GM12892 (cell line): ENCODE measurements around the gene CDKN2AIP.
"Not testable (repeated sequence)": the region's sequence is repeated elsewhere in the genome, so short reads cannot be mapped to it uniquely, and the experiment has no call there.

ENCODE experiments used
- DNase-seq: peaks from one replicate; pipeline ENCODE4 v3.0.0; 2011; ENCODE audit not compliant: insufficient read length
- FAIRE-seq: peaks from 2 replicates; lab custom pipeline; 2011; peaks lifted over from hg19 to GRCh38; lab: Jason Lieb, UNC
- POLR2A ChIP-seq: IDR thresholded peaks from 2 replicates; pipeline ENCODE4 v1.6.1; 2011; ENCODE audit warnings: low read depth, low read length, control low read depth
- POLR2AphosphoS5 ChIP-seq: IDR thresholded peaks from 2 replicates; pipeline ENCODE4 v1.6.1; 2011; ENCODE audit warnings: low read depth, low read length, control low read depth
- TAF1 ChIP-seq: IDR thresholded peaks from 2 replicates; pipeline ENCODE4 v1.6.1; 2011; ENCODE audit warnings: low read depth, mild to moderate bottlenecking, control low read depth, low read length, borderline replicate concordance

Gene CDKN2AIP

DNA sequence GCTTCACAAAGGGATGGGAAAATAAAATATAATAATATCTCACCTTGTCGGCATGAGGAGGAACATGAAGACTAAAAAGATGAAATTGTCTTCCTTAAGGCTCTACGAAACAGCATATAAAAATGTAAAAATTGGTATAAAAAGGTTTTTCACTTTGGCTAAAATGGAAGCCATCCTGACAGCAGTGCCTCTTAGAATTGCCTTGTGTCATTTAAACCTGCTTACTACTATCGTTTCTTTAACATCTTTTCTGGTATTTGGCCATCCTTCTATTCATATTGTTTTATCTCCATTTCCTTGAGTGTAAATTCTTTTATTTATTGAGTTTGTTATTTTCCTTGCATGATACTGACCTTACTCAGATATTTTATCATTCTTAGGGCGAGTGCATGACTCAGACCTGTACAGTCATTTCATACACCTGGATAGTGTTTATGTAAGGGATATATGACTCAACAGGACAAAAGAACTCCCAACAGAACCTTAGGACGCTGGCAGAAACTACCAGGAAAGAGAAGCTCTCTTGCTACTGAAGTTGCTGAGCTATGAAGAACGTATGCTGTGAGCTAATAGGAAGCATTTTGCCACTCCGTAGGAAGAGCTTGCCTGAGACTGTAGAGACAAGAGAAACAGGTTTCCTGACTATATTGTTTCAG, 5.8 kb upstream of the CDKN2AIP start:
- FAIRE-seq (no peak), DNase-seq (no peak)
- TF ChIP-seq POLR2A (no peak), TAF1 (no peak), POLR2AphosphoS5 (no peak)

- DNase-seq (no peak), FAIRE-seq (no peak)
- TF ChIP-seq POLR2A (no peak), POLR2AphosphoS5 (no peak), TAF1 (no peak)
These were observed 3.2 kb upstream of the CDKN2AIP start for GRCh38 chr4:183441276-183441675.

DNA sequence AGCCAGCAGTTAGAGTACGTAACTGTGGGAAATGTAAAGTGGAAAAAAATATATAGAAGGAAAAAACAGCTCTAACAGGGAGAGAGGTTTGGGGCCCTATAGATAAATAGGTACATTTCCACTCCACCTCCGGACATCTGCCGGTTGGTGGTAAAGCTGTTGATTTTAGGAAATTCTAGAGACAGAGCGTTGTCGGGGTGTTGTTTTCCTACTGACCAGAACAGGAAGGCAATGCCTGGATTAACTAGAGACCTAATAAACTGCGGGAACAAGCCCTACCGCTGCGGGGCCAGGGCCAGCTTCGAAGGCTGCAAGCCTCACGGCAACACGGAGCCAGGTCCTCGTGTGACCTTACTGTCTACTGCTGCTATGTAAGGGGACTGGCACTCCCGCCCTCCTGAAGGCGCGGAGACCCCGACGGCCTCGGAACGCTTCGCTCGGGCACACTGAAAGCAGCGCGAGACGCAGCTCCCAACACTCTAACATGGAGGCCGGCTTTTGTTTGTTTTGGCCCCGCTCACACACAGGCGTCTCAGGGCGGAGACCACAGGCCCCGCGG, 702 bp upstream of the CDKN2AIP start:
- FAIRE-seq = peak; percentile 33

DNA sequence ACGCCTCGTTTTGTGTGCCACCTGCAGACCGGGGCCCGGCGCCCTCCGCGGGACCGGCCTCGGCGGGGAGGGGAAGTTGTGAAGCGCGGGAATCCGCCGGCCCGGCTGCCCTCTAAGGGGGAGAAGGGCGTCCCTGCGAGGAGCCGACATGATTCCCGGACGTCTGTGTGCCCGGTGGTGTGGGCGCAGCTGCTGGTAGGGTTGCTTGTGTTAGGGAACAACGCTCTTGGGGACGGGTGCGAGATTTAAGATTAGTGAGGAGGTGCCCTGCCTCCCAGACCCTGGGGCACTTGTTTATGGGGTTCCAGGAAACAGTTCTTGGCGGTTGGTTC, 627 bp downstream of the CDKN2AIP start:
- DNase-seq = no peak
- FAIRE-seq = no peak
- TF ChIP-seq POLR2A (no peak), TAF1 (no peak), POLR2AphosphoS5 (no peak)

More for the DNA sequence above, 702 bp upstream of the CDKN2AIP start:
- no peak for TF ChIP-seq TAF1
- no peak for TF ChIP-seq POLR2A
- no peak; the same call in 1 of the 2 replicates for TF ChIP-seq POLR2AphosphoS5
- DNase-seq = no peak

GRCh38 chr4:183447646-183448045, 3.2 kb downstream of the CDKN2AIP start:
- no peak for FAIRE-seq
- TF ChIP-seq POLR2AphosphoS5 = no peak
- no peak for TF ChIP-seq TAF1
- no peak for TF ChIP-seq POLR2A
- no peak for DNase-seq

DNA sequence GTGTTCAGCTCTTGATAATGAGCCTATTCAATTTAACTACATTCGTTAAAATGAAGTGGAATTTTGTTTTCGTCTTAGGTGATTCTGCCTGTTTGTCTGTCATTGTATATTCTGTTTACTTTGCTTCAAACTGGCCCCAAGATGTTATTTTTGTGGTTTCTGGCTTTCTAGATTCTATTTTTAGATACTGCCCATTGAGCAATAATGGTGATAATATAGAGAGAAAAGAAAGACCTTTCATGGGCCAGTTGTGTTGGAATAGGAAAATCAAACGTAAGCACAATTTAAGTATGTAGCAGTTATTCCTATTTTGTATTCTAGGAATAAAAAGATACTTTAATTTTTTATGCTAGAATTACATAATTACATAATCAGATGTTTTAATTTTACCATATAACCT, 4.0 kb downstream of the CDKN2AIP start:
- no peak for FAIRE-seq
- DNase-seq = no peak

DNA sequence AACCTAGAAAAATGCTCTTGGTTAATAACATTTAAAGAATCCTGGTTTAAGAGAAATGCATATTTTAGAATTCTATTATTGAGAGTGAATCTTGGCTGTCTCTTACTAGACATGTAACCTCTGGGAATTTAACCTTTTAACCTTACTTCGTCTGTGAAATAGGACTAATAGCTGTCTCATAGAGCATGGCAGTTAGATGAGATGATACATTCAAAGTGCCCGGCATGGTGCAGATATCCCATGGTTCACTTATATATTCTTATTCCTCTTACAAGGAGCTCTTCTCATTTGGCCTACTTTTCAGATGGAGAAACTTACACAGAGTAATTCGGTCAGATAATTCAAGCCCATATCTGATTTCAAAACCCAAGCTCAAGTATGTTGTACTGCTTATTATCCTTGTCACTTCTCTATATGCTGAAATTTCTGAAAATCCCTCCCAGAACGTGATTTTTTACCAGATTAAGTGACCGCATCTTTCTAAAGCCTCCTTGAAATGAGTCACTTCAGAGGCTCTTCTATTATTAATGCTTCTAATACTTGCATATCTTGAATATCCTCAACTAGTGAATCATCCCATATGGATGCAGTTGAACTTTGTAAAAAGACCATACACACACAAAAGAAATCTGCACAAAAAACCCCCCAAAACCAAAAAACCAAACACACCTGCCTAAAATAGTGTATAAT, 4.9 kb downstream of the CDKN2AIP start:
- TF ChIP-seq POLR2AphosphoS5 = no peak
- TF ChIP-seq POLR2A = no peak
- no peak for DNase-seq
- no peak for FAIRE-seq

More for the DNA sequence above, 4.0 kb downstream of the CDKN2AIP start:
- TF ChIP-seq POLR2A (no peak), TAF1 (no peak), POLR2AphosphoS5 (no peak)

GRCh38 chr4:183450108-183450507, 5.7 kb downstream of the CDKN2AIP start:
- no peak for TF ChIP-seq TAF1
- DNase-seq = no peak
- FAIRE-seq = no peak

DNA sequence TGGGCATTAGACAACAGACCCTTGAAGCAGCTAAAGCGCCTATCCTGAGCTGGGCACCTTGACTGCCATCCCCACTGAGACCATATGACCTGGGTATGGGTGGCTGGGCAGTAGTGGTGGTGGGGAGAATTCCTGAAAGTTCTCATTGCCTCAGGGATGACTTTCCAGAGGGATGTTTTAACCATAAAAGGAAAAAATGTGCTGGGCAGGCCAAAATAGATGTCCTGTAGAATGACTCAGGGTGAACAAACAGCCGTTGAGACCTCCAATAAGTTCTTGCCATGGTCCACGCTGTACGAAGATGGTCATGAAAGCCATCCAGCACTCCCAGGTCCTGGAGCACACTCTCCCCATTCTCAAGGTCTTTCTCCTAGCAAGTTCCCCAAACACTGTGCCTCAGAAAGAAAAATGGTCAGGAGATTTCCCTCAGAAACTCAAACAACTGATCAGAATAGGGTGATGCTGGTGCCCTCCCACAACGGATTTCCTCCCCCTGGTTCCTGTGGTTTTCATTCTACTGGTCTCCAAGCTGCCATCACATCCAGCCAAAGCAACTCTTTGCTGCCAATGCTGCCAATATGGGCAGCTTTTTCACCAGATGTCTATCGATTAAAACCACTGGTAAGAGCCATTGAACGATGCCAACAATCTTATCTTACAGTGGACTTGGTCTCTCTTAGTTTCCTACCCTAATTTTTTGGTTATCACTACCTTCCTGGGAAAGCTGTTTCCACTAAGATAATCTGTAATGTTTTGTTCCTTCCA, 11.2 kb downstream of the CDKN2AIP start:
- TF ChIP-seq TAF1 (no peak), POLR2AphosphoS5 (no peak), POLR2A (no peak)
- FAIRE-seq = no peak

GRCh38 chr4:183458005-183458404, 13.6 kb downstream of the CDKN2AIP start:
- TF ChIP-seq POLR2A = no peak
- TF ChIP-seq TAF1 = no peak
- no peak for TF ChIP-seq POLR2AphosphoS5
- DNase-seq (no peak), FAIRE-seq (no peak)

More for the DNA sequence above, 11.2 kb downstream of the CDKN2AIP start:
- DNase-seq = no peak

GRCh38 chr4:183463903-183464619, 19.6 kb downstream of the CDKN2AIP start:
- not testable (repeated sequence) for FAIRE-seq, DNase-seq

GRCh38 chr4:183465879-183466278, 21.4 kb downstream of the CDKN2AIP start:
- FAIRE-seq, DNase-seq: not testable (repeated sequence)
